ENCODE measurements around the gene ZFYVE28. TPM values are rescaled to one million over a fixed set of nuclear protein-coding genes. Genes with fewer than 3 reads are reported as not detected.

Gene ZFYVE28
- total and polyA plus RNA-seq, 10 of the 15 experiments (the other 5 are each of a cell fraction or from before 2014, with no cell fraction given) = 0.06 to 1.9 (median 0.22) TPM; not detected in 1

- TF ChIP-seq CEBPZ (IDR thresholded peaks at IDR 0.05; ENCODE audit: low read depth, low read length) = no peak
These were observed 125.8 kb downstream of the ZFYVE28 start (continued) for GRCh38 chr4:2292646-2293108.

DNA sequence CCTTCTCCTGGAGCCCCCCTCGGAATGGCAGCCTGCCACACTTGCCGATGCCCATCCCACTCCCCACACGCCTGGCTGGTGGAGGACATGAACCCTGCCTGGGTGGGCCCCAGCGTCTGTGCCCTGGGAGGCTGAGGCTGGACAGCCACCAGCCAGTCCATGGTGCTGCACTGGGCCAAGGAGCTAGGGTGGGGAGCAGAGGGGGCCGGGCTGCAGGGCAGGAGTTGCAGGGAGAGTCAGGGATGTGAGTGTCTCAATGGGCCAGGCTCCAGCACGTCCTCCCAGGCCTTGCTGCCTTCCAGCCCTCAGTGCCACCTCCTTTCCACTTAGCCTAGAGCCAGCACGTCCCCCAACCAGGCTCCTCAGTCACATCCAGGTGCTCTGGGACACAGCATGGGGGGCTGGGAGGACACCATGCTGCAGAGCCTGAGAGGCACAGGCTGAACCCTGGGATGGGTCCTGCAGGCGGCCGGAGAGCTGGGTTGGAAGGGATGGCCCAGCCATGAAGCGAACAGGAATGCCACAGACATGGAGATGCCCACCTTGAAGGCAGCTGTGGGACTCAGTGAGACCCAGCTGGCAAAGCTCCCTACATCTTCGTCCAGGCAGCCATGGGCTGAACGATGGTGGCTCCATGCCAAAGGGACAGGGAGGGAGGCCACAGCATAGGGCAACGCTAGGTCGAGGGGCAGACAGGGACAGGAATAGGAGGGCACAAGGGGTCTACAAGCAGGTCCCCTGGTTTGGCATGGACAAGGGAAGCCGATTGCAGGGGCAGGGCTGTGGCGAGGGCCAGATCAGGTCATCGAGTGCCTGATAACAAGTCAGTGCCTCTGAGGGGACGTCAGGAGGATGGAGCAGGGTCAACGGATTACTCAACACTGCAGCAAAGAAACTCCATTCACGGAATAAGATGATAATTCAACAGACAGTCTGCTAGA is 126.5 kb downstream of the ZFYVE28 start:
- Histone ChIP-seq H4K20me1 (ENCODE audit: control insufficient read depth, insufficient read depth) (no peaks in the 10 kb centered on the region), H3K4me2 (ENCODE audit: control insufficient read depth, insufficient read depth) (no peak overlapping the region), H3K9ac (ENCODE audit: control insufficient read depth, insufficient read depth, low read length) (no peak overlapping the region), H3K4me1 (ENCODE audit: control insufficient read depth, insufficient read depth, low read length) (peaks cover 8% of the 10 kb centered on the region; the same call in 1 of the 2 replicates), H3K79me2 (ENCODE audit: control insufficient read depth, insufficient read depth, low read length) (no peaks in the 10 kb centered on the region), H3K27me3 (replicated peaks in 1 of 2; ENCODE audit: control insufficient read depth in 2 of 2, insufficient read depth in 2 of 2, low read length in 1 of 2) (peaks cover 0 to 1% of the 10 kb centered on the region in 2 experiments; a peak in 2 of 4 replicates), H2AFZ (ENCODE audit: control insufficient read depth, low read depth, low read length) (no peak overlapping the region), H3K27ac (ENCODE audit: control insufficient read depth, insufficient read depth) (no peak overlapping the region), H3K9me3 (replicated peaks; ENCODE audit: control insufficient read depth, insufficient read depth, low read length) (no peaks in the 10 kb centered on the region), H3K36me3 (ENCODE audit: control insufficient read depth in 2 of 2, insufficient read depth in 2 of 2, low read length in 1 of 2) (no peaks in the 10 kb centered on the region), H3K4me3 (no peak overlapping the region)
- no peak for FAIRE-seq
- RAD21 ChIA-PET (ENCODE audit: unreplicated experiment) = no interaction called here
- intact Hi-C loops (cut with micrococcal nuclease; ENCODE audit: unreplicated experiment) (no loop called here), in situ Hi-C loops (cut with MboI) (no loop called here)
- 40% methylated on average over 20 of the region's 20 CpGs for WGBS (ENCODE audit: insufficient coverage, insufficient replicate concordance, low lambda C conversion rate, missing lambda C conversion rate)
- BruUV-seq (replicated peaks) = no TSS peak
- no peak for DNase-seq (ENCODE audit: low read depth, low spot score)
- SMC1A ChIA-PET (ENCODE audit: uncharacterized antibody, unreplicated experiment) = no interaction called here
- no peak; the same call in 2 of the 3 replicates for ATAC-seq
- CTCF ChIA-PET = no interaction called here
- POLR2A ChIA-PET = no interaction called here
- TF ChIP-seq, protein P1, sequence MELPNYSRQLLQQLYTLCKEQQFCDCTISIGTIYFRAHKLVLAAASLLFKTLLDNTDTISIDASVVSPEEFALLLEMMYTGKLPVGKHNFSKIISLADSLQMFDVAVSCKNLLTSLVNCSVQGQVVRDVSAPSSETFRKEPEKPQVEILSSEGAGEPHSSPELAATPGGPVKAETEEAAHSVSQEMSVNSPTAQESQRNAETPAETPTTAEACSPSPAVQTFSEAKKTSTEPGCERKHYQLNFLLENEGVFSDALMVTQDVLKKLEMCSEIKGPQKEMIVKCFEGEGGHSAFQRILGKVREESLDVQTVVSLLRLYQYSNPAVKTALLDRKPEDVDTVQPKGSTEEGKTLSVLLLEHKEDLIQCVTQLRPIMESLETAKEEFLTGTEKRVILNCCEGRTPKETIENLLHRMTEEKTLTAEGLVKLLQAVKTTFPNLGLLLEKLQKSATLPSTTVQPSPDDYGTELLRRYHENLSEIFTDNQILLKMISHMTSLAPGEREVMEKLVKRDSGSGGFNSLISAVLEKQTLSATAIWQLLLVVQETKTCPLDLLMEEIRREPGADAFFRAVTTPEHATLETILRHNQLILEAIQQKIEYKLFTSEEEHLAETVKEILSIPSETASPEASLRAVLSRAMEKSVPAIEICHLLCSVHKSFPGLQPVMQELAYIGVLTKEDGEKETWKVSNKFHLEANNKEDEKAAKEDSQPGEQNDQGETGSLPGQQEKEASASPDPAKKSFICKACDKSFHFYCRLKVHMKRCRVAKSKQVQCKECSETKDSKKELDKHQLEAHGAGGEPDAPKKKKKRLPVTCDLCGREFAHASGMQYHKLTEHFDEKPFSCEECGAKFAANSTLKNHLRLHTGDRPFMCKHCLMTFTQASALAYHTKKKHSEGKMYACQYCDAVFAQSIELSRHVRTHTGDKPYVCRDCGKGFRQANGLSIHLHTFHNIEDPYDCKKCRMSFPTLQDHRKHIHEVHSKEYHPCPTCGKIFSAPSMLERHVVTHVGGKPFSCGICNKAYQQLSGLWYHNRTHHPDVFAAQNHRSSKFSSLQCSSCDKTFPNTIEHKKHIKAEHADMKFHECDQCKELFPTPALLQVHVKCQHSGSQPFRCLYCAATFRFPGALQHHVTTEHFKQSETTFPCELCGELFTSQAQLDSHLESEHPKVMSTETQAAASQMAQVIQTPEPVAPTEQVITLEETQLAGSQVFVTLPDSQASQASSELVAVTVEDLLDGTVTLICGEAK (IDR thresholded peaks at IDR 0.05; ENCODE audit: borderline replicate concordance) = no peak
- TF ChIP-seq ZBTB33 (IDR thresholded peaks at IDR 0.05) (no peak), MYC (IDR thresholded peaks at IDR 0.05; ENCODE audit: insufficient read depth, insufficient read length, insufficient replicate concordance, low read length, severe bottlenecking) (no peak), TAF1 (IDR thresholded peaks at IDR 0.05; ENCODE audit: borderline replicate concordance, low read depth, low read length) (no peak), MLLT1 (IDR thresholded peaks at IDR 0.05) (no peak), POLR2A (IDR thresholded peaks at IDR 0.05; ENCODE audit: low read depth, low read length) (no peak), SRF (IDR thresholded peaks at IDR 0.05; ENCODE audit: low read depth in 2 of 2, low read length in 2 of 2) (no peak)

All from GM12878 (cell line).